H9 (cell line): ENCODE measurements around the gene LGALS7B. TPM values are rescaled to one million over a fixed set of nuclear protein-coding genes. Genes with fewer than 3 reads are reported as not detected.

Experiments
- DNase-seq: peaks from one replicate; pipeline ENCODE4 v3.0.0-alpha.2; 2017
- H2AFZ ChIP-seq: one replicate; pipeline ENCODE4 v1.6.1; 2013; ENCODE audit warnings: mild to moderate bottlenecking, low read length, control low read depth, moderate library complexity
- H2AK5ac ChIP-seq: 2 replicates; pipeline ENCODE4 v1.6.1; 2013; ENCODE audit warnings: low read length, control low read depth, mixed read lengths; ENCODE audit not compliant: insufficient read length
- H2BK120ac ChIP-seq: one replicate; pipeline ENCODE4 v1.6.1; 2013; ENCODE audit warnings: low read depth, mild to moderate bottlenecking, low read length, control low read depth, inconsistent platforms; ENCODE audit not compliant: poor library complexity, severe bottlenecking
- H2BK12ac ChIP-seq: 2 replicates; pipeline ENCODE4 v1.6.1; 2013; ENCODE audit warnings: low read length, control low read depth, mixed read lengths, low read depth; ENCODE audit not compliant: insufficient read length
- H2BK15ac ChIP-seq: 2 replicates; pipeline ENCODE4 v1.6.1; 2013; ENCODE audit warnings: low read depth, low read length, control low read depth
- H2BK20ac ChIP-seq: one replicate; pipeline ENCODE4 v1.6.1; 2013; ENCODE audit warnings: low read depth, mild to moderate bottlenecking, low read length, control low read depth, inconsistent platforms; ENCODE audit not compliant: poor library complexity, severe bottlenecking
- H2BK5ac ChIP-seq: 2 replicates; pipeline ENCODE4 v1.6.1; 2013; ENCODE audit warnings: low read length, control low read depth, mixed read lengths; ENCODE audit not compliant: insufficient read length
- H3K14ac ChIP-seq: 2 replicates; pipeline ENCODE4 v1.6.1; 2013; ENCODE audit warnings: low read length, control low read depth; ENCODE audit not compliant: insufficient read depth
- H3K18ac ChIP-seq: 2 replicates; pipeline ENCODE4 v1.6.1; 2013; ENCODE audit warnings: low read depth, mild to moderate bottlenecking, mixed read lengths, low read length, control low read depth; ENCODE audit not compliant: insufficient read length
- H3K23ac ChIP-seq: 2 replicates; pipeline ENCODE4 v1.6.1; 2013; ENCODE audit warnings: low read length, control low read depth, mixed read lengths, low read depth; ENCODE audit not compliant: insufficient read length
- H3K23me2 ChIP-seq: 2 replicates; pipeline ENCODE4 v1.6.1; 2013; ENCODE audit warnings: low read depth, mild to moderate bottlenecking, mixed read lengths, low read length, control low read depth; ENCODE audit not compliant: insufficient read length, poor library complexity, severe bottlenecking
- H3K27ac ChIP-seq: 2 replicates; pipeline ENCODE4 v1.5.1; 2013; ENCODE audit warnings: low read length, control low read depth, mixed read lengths, low read depth; ENCODE audit not compliant: insufficient read length
- H3K27me3 ChIP-seq: 2 replicates; pipeline ENCODE4 v1.6.1; 2013; ENCODE audit warnings: low read length, control low read depth, inconsistent platforms; ENCODE audit not compliant: insufficient read depth
- H3K4ac ChIP-seq: 2 replicates; pipeline ENCODE4 v1.6.1; 2013; ENCODE audit warnings: low read depth, mild to moderate bottlenecking, control low read depth, inconsistent platforms, low read length, moderate library complexity
- H3K4me1 ChIP-seq: 2 replicates; pipeline ENCODE4 v1.6.1; 2013; ENCODE audit warnings: low read length, control low read depth, inconsistent platforms; ENCODE audit not compliant: insufficient read depth
- H3K4me2 ChIP-seq: 2 replicates; pipeline ENCODE4 v1.6.1; 2013; ENCODE audit warnings: low read length, control low read depth, mixed read lengths; ENCODE audit not compliant: insufficient read length, insufficient read depth
- H3K56ac ChIP-seq: 2 replicates; pipeline ENCODE4 v1.6.1; 2013; ENCODE audit warnings: low read depth, mild to moderate bottlenecking, mixed read lengths, low read length, control low read depth; ENCODE audit not compliant: insufficient read length
- H3K79me1 ChIP-seq: 2 replicates; pipeline ENCODE4 v1.6.1; 2013; ENCODE audit warnings: low read depth, mild to moderate bottlenecking, moderate library complexity, low read length, control low read depth, inconsistent platforms; ENCODE audit not compliant: insufficient read depth, poor library complexity, severe bottlenecking
- H3K79me2 ChIP-seq: 2 replicates; pipeline ENCODE4 v1.6.1; 2013; ENCODE audit warnings: low read length, control low read depth, inconsistent platforms; ENCODE audit not compliant: insufficient read depth
- H3K9ac ChIP-seq: 2 replicates; pipeline ENCODE4 v1.6.1; 2013; ENCODE audit warnings: low read length, control low read depth, mixed read lengths; ENCODE audit not compliant: insufficient read length; ENCODE audit errors: extremely low read depth
- H3K9me3 ChIP-seq: one replicate; pipeline ENCODE4 v1.6.1; 2013; ENCODE audit warnings: low read depth, low read length, inconsistent platforms; ENCODE audit not compliant: control insufficient read depth
- H3T11ph ChIP-seq: one replicate; pipeline ENCODE4 v1.6.1; 2013; ENCODE audit warnings: mild to moderate bottlenecking, low read length, control low read depth, inconsistent platforms
- H4K20me1 ChIP-seq: one replicate; pipeline ENCODE4 v1.6.1; 2013; ENCODE audit not compliant: control insufficient read depth, insufficient read length, insufficient read depth
- H4K5ac ChIP-seq: 2 replicates; pipeline ENCODE4 v1.6.1; 2013; ENCODE audit warnings: low read depth, mild to moderate bottlenecking, mixed read lengths, low read length, control low read depth; ENCODE audit not compliant: insufficient read length
- H4K8ac ChIP-seq: replicated peaks from 2 replicates; pipeline ENCODE4 v1.6.1; 2013; ENCODE audit warnings: low read length, control low read depth, mixed read lengths, low read depth; ENCODE audit not compliant: insufficient read length
- H4K91ac ChIP-seq: 2 replicates; pipeline ENCODE4 v1.6.1; 2013; ENCODE audit warnings: low read depth, mild to moderate bottlenecking, moderate library complexity, mixed read lengths, low read length, control low read depth; ENCODE audit not compliant: insufficient read length
- H3K27ac Mint-ChIP-seq, 3 experiments: 2 replicates in 2 of 3; 3 replicates in 1 of 3; pipeline ENCODE4 v1.8.0; 2020 to 2021; ENCODE audit warnings: mixed read lengths in 3 of 3, mild to moderate bottlenecking in 1 of 3, moderate library complexity in 1 of 3
- H3K27me3 Mint-ChIP-seq: 2 replicates; pipeline ENCODE4 v1.8.0; 2021; ENCODE audit warnings: low read depth, mild to moderate bottlenecking, moderate library complexity, mixed read lengths
- H3K36me3 Mint-ChIP-seq, 3 experiments: 2 replicates in 2 of 3; 3 replicates in 1 of 3; pipeline ENCODE4 v1.8.0; 2020 to 2021; ENCODE audit warnings: low read depth in 3 of 3, mixed read lengths in 3 of 3; ENCODE audit not compliant: insufficient read depth in 1 of 3
- H3K4me1 Mint-ChIP-seq, 2 experiments: 2 replicates each; pipeline ENCODE4 v1.8.0; 2020; ENCODE audit warnings: mixed read lengths in 2 of 2
- H3K4me3 Mint-ChIP-seq, 2 experiments: 2 replicates in 1 of 2; 3 replicates in 1 of 2; pipeline ENCODE4 v1.8.0; 2020 to 2021; ENCODE audit warnings: mild to moderate bottlenecking in 2 of 2, mixed read lengths in 2 of 2, moderate library complexity in 1 of 2
- H3K9me3 Mint-ChIP-seq, 2 experiments: 2 replicates in 1 of 2; 3 replicates in 1 of 2; pipeline ENCODE4 v1.8.0; 2020; ENCODE audit warnings: mild to moderate bottlenecking in 2 of 2, mixed read lengths in 2 of 2, moderate library complexity in 1 of 2
- WGBS: extraction: QIAGEN DNeasy Blood & Tissue Kit; methylation state at CpG from one replicate; pipeline ENCODE4 v1.1.7; 2013; ENCODE audit warnings: missing lambda C conversion rate, low lambda C conversion rate, mixed read lengths; ENCODE audit not compliant: insufficient read length; ENCODE audit errors: extremely low coverage; 5-methylcytosine and 5-hydroxymethylcytosine counted together
- total RNA-seq: library from RNA; stranded (reverse); gene quantifications from 2 replicates; pipeline ENCODE4 v1.2.1, GENCODE V29; 2021
- TF ChIP-seq, protein P1 (sequence below): fragments of 200-600 bp; sonication (generic); conservative IDR thresholded peaks from 3 replicates; pipeline ENCODE4 v1.8.0; 2021; ENCODE audit warnings: antibody characterized with exemption, mild to moderate bottlenecking

The LGALS7B gene
- total RNA-seq, 1 experiment from 2014 or later: 0.90 TPM

DNA sequence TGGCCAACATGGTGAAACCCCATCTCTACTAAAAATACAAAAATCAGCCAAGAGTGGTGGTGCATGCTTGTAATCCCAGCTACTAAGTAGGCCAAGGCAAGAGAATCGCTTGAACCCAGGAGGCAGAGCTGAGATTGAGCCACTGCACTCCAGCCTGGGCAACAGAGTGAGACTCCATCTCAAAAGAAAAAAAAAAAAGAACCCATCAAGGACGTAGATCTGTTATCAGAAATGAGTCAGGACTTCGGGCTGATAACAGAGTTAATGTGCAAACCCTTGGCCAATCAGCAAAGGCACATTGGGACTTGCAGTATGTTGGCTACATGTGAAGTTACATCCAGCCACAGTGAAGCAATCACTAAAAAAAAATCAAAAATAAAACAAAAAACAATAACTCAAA, 4.8 kb upstream of the LGALS7B start:
- Mint-ChIP-seq H3K9me3 (no peaks in the 10 kb centered on the region; a peak in 1 of 5 replicates), H3K36me3 (no peaks in the 10 kb centered on the region), H3K27me3 (peaks cover 22% of the 10 kb centered on the region), H3K4me1 (peaks cover 3 to 9% of the 10 kb centered on the region in 2 experiments), H3K27ac (no peak overlapping the region), H3K4me3 (no peak overlapping the region)
- Histone ChIP-seq H3K79me2 (no peaks in the 10 kb centered on the region), H3K27ac (no peak overlapping the region), H2AK5ac (no peak overlapping the region), H2BK15ac (no peak overlapping the region), H3K4ac (no peak overlapping the region), H3K23me2 (no peaks in the 10 kb centered on the region), H3K56ac (no peak overlapping the region), H3K18ac (no peak overlapping the region), H2BK5ac (no peak overlapping the region), H3T11ph (no peak overlapping the region), H4K5ac (no peak overlapping the region), H4K20me1 (no peaks in the 10 kb centered on the region), H3K23ac (no peak overlapping the region), H3K9me3 (no peaks in the 10 kb centered on the region), H2AFZ (no peak overlapping the region), H3K27me3 (no peaks in the 10 kb centered on the region), H3K4me1 (no peaks in the 10 kb centered on the region), H3K4me2 (no peak overlapping the region), H3K9ac (no peak overlapping the region), H3K14ac (no peak overlapping the region), H4K91ac (no peak overlapping the region), H2BK120ac (no peak overlapping the region), H3K79me1 (no peaks in the 10 kb centered on the region), H2BK20ac (no peak overlapping the region), H2BK12ac (no peak overlapping the region), H4K8ac (no peak overlapping the region)
- WGBS: no CpG with 5 or more reads among the region's 3 CpGs
- TF ChIP-seq, protein P1, sequence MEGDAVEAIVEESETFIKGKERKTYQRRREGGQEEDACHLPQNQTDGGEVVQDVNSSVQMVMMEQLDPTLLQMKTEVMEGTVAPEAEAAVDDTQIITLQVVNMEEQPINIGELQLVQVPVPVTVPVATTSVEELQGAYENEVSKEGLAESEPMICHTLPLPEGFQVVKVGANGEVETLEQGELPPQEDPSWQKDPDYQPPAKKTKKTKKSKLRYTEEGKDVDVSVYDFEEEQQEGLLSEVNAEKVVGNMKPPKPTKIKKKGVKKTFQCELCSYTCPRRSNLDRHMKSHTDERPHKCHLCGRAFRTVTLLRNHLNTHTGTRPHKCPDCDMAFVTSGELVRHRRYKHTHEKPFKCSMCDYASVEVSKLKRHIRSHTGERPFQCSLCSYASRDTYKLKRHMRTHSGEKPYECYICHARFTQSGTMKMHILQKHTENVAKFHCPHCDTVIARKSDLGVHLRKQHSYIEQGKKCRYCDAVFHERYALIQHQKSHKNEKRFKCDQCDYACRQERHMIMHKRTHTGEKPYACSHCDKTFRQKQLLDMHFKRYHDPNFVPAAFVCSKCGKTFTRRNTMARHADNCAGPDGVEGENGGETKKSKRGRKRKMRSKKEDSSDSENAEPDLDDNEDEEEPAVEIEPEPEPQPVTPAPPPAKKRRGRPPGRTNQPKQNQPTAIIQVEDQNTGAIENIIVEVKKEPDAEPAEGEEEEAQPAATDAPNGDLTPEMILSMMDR: no peak
- DNase-seq: no peak
